Keratinocyte (primary cell): ENCODE measurements around the gene ADCK1. TPM values are rescaled to one million over a fixed set of nuclear protein-coding genes. Genes with fewer than 3 reads are reported as not detected.

Experiments used
- DNase-seq: peaks from one replicate; pipeline ENCODE4 v3.0.0-alpha.2; 2011; ENCODE audit warnings: low read depth, missing footprints, low spot score
- FAIRE-seq: peaks from 2 replicates; lab custom pipeline; 2011; peaks lifted over from hg19 to GRCh38; lab: Jason Lieb, UNC
- H2AFZ ChIP-seq: 2 replicates; pipeline ENCODE4 v1.6.0; 2012; ENCODE audit warnings: low read length, control low read depth, inconsistent platforms; ENCODE audit not compliant: control insufficient read depth
- H3K27ac ChIP-seq: 2 replicates; pipeline ENCODE4 v1.5.1; 2011; ENCODE audit warnings: low read length; ENCODE audit not compliant: control insufficient read depth, insufficient read depth
- H3K27me3 ChIP-seq: 3 replicates; pipeline ENCODE4 v1.6.0; 2011; ENCODE audit warnings: low read length; ENCODE audit not compliant: control insufficient read depth, insufficient read depth; ENCODE audit errors: extremely low read depth
- H3K36me3 ChIP-seq, 2 experiments: 2 replicates in 1 of 2; 3 replicates in 1 of 2; pipeline ENCODE4 v1.5.1; 2011; ENCODE audit warnings: low read length in 2 of 2, mild to moderate bottlenecking in 1 of 2; ENCODE audit not compliant: control insufficient read depth in 2 of 2, insufficient read depth in 2 of 2; ENCODE audit errors: extremely low read depth in 1 of 2
- H3K4me1 ChIP-seq: 3 replicates; pipeline ENCODE4 v1.5.1; 2011; ENCODE audit warnings: low read length; ENCODE audit not compliant: control insufficient read depth, insufficient read depth; ENCODE audit errors: extremely low read depth
- H3K4me2 ChIP-seq: 3 replicates; pipeline ENCODE4 v1.6.0; 2011; ENCODE audit warnings: low read depth, low read length; ENCODE audit not compliant: control insufficient read depth, insufficient read depth; ENCODE audit errors: extremely low read depth
- H3K4me3 ChIP-seq, 3 experiments: fragments of 200-600 bp in 1 of 3; sonication (generic) in 1 of 3; 2 replicates in 2 of 3; 3 replicates in 1 of 3; pipeline ENCODE4 v1.5.1; 2011 to 2016; ENCODE audit warnings: low read length in 3 of 3, mild to moderate bottlenecking in 3 of 3, control low read depth in 2 of 3, inconsistent platforms in 1 of 3, low read depth in 1 of 3, mixed read lengths in 1 of 3, mixed run types in 1 of 3, moderate library complexity in 1 of 3; ENCODE audit not compliant: control insufficient read depth in 2 of 3, insufficient read depth in 2 of 3; ENCODE audit errors: extremely low read depth in 1 of 3
- H3K79me2 ChIP-seq: 2 replicates; pipeline ENCODE4 v1.6.0; 2012; ENCODE audit warnings: low read length; ENCODE audit not compliant: control insufficient read depth, insufficient read depth
- H3K9ac ChIP-seq: 3 replicates; pipeline ENCODE4 v1.6.0; 2011; ENCODE audit warnings: low read length; ENCODE audit not compliant: control insufficient read depth, insufficient read depth; ENCODE audit errors: extremely low read depth
- H3K9me1 ChIP-seq: 3 replicates; pipeline ENCODE4 v1.6.0; 2011; ENCODE audit warnings: low read length; ENCODE audit not compliant: control insufficient read depth, insufficient read depth; ENCODE audit errors: extremely low read depth
- H3K9me3 ChIP-seq: 2 replicates; pipeline ENCODE4 v1.5.1; 2012; ENCODE audit warnings: low read depth, low read length; ENCODE audit not compliant: control insufficient read depth
- H4K20me1 ChIP-seq: 3 replicates; pipeline ENCODE4 v1.6.0; 2011; ENCODE audit warnings: low read length; ENCODE audit not compliant: control insufficient read depth, insufficient read depth; ENCODE audit errors: extremely low read depth
- CTCF ChIP-seq, 3 experiments: IDR thresholded peaks in 1 of 3; conservative IDR thresholded peaks in 1 of 3; optimal IDR thresholded peaks in 1 of 3; 2 replicates in 2 of 3; 3 replicates in 1 of 3; pipeline versions ENCODE3 to v1.5.1; 2011; ENCODE audit warnings: low read length in 3 of 3, mild to moderate bottlenecking in 3 of 3, moderate library complexity in 2 of 3, control low read depth in 1 of 3, inconsistent platforms in 1 of 3; ENCODE audit not compliant: insufficient read depth in 2 of 3; ENCODE audit errors: extremely low read depth in 1 of 3
- EZH2 ChIP-seq: IDR thresholded peaks from one replicate; pipeline ENCODE4 v1.6.1; 2012; ENCODE audit warnings: inconsistent platforms, mild to moderate bottlenecking, low read length, moderate library complexity
- dilution Hi-C: fragments of 300-500 bp; cut with MboI; formaldehyde crosslinking; loops from one replicate; pipeline ENCODE4 v1.7.0; 2020; ENCODE audit warnings: low sequenced_read_pairs; ENCODE audit not compliant: extremely low pct_ligation_motif_present
- polyA plus RNA-seq, 5 experiments: library from polyadenylated mRNA; depleted of rRNA in 3 of 5; stranded (reverse) in 3 of 5; stranded (forward) in 1 of 5; unstranded in 1 of 5; fragments of >200 nt; gene quantifications; 1 replicate in 1 of 5; 2 replicates in 3 of 5; 3 replicates in 1 of 5; pipeline versions ENCODE4 v1.2.1 to v1.2.3, GENCODE V29; 2011 to 2012; ENCODE audit warnings: missing spikeins in 2 of 5, low read depth in 1 of 5, low replicate concordance in 1 of 5

ADCK1 gene
- polyA plus RNA-seq, 1 donor (not counting 4 experiments of a cell fraction or from before 2014, with no cell fraction given): 4.9 TPM

GRCh38 chr14:77832297-77832696 is 32.4 kb downstream of the ADCK1 start:
- H4K20me1 ChIP-seq: no peaks in the 10 kb centered on the region
- H3K9ac ChIP-seq: no peak overlapping the region
- no peaks in the 10 kb centered on the region for H3K9me1 ChIP-seq
- no peak for FAIRE-seq
- H3K4me3 ChIP-seq: no peak overlapping the region
- peaks cover 4% of the 10 kb centered on the region for H3K4me1 ChIP-seq
- no peak for TF ChIP-seq CTCF (optimal IDR thresholded peaks at IDR 0.05 in 1 of 3, IDR thresholded peaks at IDR 0.05 in 1 of 3, conservative IDR thresholded peaks at IDR 0.05 in 1 of 3; ENCODE audit: extremely low read depth in 1 of 3, insufficient read depth in 2 of 3, low read length in 3 of 3)
- no peak for TF ChIP-seq EZH2
- H3K27ac ChIP-seq: no peak overlapping the region
- peaks cover 0 to 4% of the 10 kb centered on the region in 2 experiments for H3K36me3 ChIP-seq
- DNase-seq: no peak
- H3K4me2 ChIP-seq: no peak overlapping the region
- H3K9me3 ChIP-seq: no peaks in the 10 kb centered on the region
- no peak overlapping the region for H2AFZ ChIP-seq
- no peaks in the 10 kb centered on the region for H3K79me2 ChIP-seq
- no peaks in the 10 kb centered on the region for H3K27me3 ChIP-seq
- dilution Hi-C loops: no loop called here

GRCh38 chr14:77837926-77838325 is 38.0 kb downstream of the ADCK1 start:
- Histone ChIP-seq H3K27me3 (no peaks in the 10 kb centered on the region), H3K4me2 (no peak overlapping the region), H3K4me3 (no peak overlapping the region), H3K9me1 (no peaks in the 10 kb centered on the region), H3K9ac (no peak overlapping the region), H3K36me3 (peaks cover 0 to 3% of the 10 kb centered on the region in 2 experiments), H3K79me2 (no peaks in the 10 kb centered on the region), H3K4me1 (no peaks in the 10 kb centered on the region), H4K20me1 (no peaks in the 10 kb centered on the region), H2AFZ (no peak overlapping the region), H3K27ac (no peak overlapping the region), H3K9me3 (no peaks in the 10 kb centered on the region)
- TF ChIP-seq EZH2 (no peak), CTCF (optimal IDR thresholded peaks at IDR 0.05 in 1 of 3, IDR thresholded peaks at IDR 0.05 in 1 of 3, conservative IDR thresholded peaks at IDR 0.05 in 1 of 3; ENCODE audit: extremely low read depth in 1 of 3, insufficient read depth in 2 of 3, low read length in 3 of 3) (no peak)
- FAIRE-seq (no peak), DNase-seq (no peak)
- dilution Hi-C loops: no loop called here
